ENCODE measurements around the gene B3GALT5.

Gene B3GALT5

DNA sequence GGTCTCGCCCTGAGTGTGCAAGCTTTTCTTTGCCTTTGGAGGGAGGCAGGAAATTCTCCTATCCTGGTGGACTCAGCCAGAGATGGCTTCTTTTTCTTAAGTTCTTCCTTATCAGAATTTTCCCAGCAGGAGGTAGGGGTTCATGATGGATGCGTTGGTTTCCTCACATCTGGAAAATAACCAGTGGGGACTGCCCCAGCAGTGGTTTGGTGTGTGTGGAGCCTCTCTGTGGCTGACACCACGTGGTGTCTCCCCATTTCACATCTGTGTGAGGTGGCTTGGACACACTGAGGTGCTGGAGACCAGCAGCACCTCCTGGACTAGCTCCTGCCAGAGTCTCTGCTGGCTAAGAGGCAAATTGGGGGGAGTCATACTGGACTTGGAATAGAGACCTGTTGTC, 32.6 kb downstream of the B3GALT5 start:
- DNase-seq (ENCODE audit: low read depth in 3 of 3), result no peak

- DNase-seq (ENCODE audit: low read depth in 3 of 3), result no peak
These were observed 34.7 kb downstream of the B3GALT5 start for GRCh38 chr21:39647476-39647875.

GRCh38 chr21:39648879-39649278, 36.1 kb downstream of the B3GALT5 start:
- no peak for DNase-seq (ENCODE audit: low read depth in 3 of 3)

DNA sequence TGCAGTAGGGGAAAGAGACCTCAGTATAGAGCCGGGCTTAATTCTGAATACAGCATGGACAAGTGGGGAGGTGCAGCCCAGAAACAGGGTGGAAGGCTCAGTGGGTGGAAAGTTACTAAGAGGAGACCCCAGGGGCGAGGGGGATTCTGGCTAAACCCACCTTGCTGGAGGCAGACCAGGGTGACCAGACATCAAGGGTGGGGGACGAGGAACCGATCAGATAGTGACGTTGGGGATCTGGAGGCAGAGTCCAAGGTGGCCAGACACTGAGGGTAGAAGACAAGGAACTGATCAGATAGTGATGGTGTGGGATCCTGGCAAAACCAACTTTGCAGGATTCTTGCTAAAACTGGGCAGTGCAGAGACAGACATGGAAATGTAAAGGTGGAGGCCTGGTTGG, 36.8 kb downstream of the B3GALT5 start:
- DNase-seq (ENCODE audit: low read depth in 3 of 3), result no peak

DNA sequence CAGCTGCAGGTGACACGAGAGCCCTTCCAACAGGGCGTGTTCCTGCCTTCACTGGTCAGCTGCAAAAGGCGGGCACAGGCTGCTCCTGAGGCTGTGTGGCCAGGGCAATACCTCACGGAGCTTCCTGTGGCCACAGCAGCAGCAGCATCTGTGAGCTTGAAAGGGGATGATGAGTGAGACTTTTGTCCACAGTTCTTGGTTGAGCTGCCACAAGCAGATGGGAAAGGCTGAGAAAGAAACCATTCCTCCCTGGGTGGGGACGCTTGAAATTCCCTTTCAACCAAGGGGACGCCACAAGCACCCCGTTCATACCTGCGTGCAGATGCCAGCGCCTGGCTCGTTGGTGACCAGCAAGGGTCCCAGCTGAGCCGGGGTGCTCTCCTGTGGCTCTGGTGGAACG, 37.6 kb downstream of the B3GALT5 start:
- no peak for DNase-seq (ENCODE audit: low read depth in 3 of 3)

GRCh38 chr21:39650801-39651200, 38.1 kb downstream of the B3GALT5 start:
- no peak for DNase-seq (ENCODE audit: low read depth in 3 of 3)

DNA sequence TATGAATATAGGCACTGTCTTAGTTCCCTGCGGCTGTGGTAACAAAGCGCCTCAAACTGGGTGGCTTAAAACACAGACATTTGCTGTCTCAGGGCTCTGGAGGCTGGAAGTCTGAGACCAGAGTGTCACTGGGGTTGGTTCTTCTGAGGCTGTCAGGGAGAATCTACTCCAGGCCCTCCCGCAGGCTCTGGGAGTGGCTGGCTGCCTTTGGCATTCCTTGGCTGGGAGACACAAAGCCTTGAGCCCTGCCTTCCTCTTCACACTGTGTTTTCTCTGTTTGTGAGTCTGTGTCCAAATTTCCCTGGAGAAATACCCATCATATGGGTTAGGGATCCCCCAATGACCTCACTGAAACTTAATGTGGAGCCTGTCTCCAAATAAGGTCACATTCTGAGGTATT, 38.5 kb downstream of the B3GALT5 start:
- DNase-seq (ENCODE audit: low read depth in 3 of 3), result no peak

GRCh38 chr21:39654951-39655350, 42.2 kb downstream of the B3GALT5 start:
- DNase-seq (ENCODE audit: low read depth in 3 of 3), result no peak

- no peak for DNase-seq (ENCODE audit: low read depth in 3 of 3)
These were observed 42.8 kb downstream of the B3GALT5 start for GRCh38 chr21:39655589-39655988.

GRCh38 chr21:39656209-39656608, 43.5 kb downstream of the B3GALT5 start:
- no peak for DNase-seq (ENCODE audit: low read depth in 3 of 3)

DNA sequence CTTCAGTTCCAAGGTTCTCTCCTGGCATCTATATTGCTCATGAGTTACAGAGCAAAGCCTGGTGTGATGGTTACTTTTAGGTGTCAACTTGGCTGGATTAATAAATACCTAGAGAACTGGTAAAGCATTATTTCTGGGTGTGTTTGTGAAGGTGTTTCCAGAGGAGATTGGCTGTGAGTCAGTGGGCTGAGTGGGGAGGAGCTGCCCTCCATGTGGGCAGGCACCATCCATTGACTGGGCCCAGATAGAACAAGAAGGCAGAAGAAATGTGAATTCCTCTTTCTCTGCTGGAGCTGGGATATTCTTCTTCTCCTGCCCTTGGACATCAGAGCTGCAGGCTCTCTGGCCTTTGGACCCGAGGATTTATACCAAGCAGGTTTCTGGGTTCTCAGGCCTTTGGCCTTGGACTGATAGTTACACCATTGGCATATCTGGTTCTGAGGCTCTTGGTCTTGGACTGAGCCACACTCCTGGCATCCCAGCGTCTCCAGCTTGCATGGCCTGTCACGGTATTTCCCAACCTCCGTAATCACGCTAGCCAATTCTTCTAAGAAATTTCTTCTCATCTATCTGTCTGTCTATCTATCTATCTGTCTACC, 44.5 kb downstream of the B3GALT5 start:
- no peak for DNase-seq (ENCODE audit: low read depth in 3 of 3)

DNA sequence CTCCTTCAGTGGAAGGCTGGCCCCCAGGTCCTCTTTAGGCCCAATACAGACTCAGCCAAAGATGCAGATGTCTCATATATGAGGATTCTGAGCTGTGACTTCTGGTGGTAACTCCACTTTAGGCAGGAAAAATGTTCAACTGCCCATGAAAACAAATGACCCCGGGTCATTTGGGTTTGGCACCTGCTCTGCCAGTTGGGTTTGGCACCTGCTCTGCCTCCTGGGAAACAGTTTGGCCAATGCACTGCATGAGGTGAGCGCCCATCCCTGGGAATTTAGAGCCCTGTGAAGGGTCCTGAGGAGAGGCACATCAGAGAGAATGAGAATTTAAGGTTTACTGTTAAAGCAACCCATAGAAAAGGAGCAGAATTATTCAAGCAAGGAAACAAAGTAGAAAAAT, 45.3 kb downstream of the B3GALT5 start:
- DNase-seq (ENCODE audit: low read depth in 3 of 3), result no peak

- no peak for DNase-seq (ENCODE audit: low read depth in 3 of 3)
These were observed 46.5 kb downstream of the B3GALT5 start for GRCh38 chr21:39659070-39659815.

DNA sequence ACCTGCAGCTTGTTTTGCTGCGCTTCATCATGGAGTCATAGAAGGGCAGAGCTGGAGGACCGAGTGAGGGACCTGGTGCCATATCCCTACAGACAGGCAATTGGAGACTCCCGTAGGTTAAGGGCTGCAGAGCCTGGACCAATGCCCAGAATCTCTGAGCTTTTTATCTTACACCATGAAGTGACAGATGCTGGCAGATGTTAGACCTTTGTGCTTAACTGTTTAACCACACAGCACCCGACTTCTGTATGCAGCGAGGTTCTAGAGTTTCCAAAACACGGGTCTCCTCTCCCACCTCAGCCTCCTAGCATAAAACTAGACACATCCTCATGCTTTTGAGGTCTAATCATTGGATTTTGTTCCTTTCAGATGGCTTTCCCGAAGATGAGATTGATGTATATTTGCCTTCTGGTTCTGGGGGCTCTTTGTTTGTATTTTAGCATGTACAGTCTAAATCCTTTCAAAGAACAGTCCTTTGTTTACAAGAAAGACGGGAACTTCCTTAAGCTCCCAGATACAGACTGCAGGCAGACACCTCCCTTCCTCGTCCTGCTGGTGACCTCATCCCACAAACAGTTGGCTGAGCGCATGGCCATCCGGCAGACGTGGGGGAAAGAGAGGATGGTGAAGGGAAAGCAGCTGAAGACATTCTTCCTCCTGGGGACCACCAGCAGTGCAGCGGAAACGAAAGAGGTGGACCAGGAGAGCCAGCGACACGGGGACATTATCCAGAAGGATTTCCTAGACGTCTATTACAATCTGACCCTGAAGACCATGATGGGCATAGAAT, 47.6 kb downstream of the B3GALT5 start:
- no peak for DNase-seq (ENCODE audit: low read depth in 3 of 3)

DNA sequence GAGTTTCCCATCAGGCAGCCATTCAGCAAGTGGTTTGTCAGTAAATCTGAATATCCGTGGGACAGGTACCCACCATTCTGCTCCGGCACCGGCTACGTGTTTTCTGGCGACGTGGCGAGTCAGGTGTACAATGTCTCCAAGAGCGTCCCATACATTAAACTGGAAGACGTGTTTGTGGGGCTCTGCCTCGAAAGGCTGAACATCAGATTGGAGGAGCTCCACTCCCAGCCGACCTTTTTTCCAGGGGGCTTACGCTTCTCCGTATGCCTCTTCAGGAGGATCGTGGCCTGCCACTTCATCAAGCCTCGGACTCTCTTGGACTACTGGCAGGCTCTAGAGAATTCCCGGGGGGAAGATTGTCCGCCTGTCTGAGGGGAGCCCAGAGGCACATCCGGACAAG, 48.4 kb downstream of the B3GALT5 start:
- no peak for DNase-seq (ENCODE audit: low read depth in 3 of 3)

GRCh38 chr21:39661740-39662139, 49.0 kb downstream of the B3GALT5 start:
- DNase-seq (ENCODE audit: low read depth in 3 of 3), result no peak

GRCh38 chr21:39662411-39662953, 49.7 kb downstream of the B3GALT5 start:
- no peak for DNase-seq (ENCODE audit: low read depth in 3 of 3)

GRCh38 chr21:39663066-39663465, 50.3 kb downstream of the B3GALT5 start:
- DNase-seq (ENCODE audit: low read depth in 3 of 3), result no peak

GRCh38 chr21:39663742-39664492, 51.2 kb downstream of the B3GALT5 start:
- DNase-seq (ENCODE audit: low read depth in 3 of 3), result no peak

DNA sequence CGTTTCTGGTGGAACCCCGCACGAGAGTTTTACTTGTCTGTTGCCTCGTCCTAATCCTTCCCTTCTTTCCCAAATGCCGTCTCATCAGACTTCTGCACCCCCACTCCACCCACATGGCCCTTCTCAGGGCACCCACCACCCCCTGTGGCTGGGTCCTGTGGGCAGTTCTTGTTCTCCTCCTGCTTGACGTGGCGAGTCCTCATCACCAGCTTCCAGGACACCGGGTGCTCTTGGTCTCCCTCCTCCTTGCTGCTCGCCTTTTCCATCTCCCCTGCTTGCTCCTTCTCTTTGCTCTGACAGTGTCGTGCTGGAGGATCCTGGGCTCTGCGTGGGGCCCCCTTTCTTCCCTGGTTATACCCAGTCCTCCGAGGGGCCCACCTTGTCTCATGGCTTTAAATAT, 51.8 kb downstream of the B3GALT5 start:
- no peak for DNase-seq (ENCODE audit: low read depth in 3 of 3)

GRCh38 chr21:39666026-39666425, 53.3 kb downstream of the B3GALT5 start:
- no peak for DNase-seq (ENCODE audit: low read depth in 3 of 3)

Data from stimulated activated CD4-positive, alpha-beta T cell treated with anti-CD3 and anti-CD28 coated beads, TNF-alpha, amount 100 ng/mL, for 24 hours (primary cell).